Spleen (tissue), 11 donors: ENCODE measurements around the gene ACOT13. TPM values are rescaled to one million over a fixed set of nuclear protein-coding genes. Genes with fewer than 3 reads are reported as not detected.
A peak's percentile ranks its signal among the peaks of the same experiment; 100 is the strongest.

Experiments
- DNase-seq: peaks from one replicate; pipeline ENCODE4 v3.0.0-alpha.2; 2020
- H3K27ac ChIP-seq, 8 donors: fragments of 200-600 bp; sonication (generic) in 7 of 8; 1 replicate in 4 of 8; 2 replicates in 4 of 8; pipeline versions ENCODE4 v1.5.0 to v1.8.0; 2016 to 2021; ENCODE audit warnings: inconsistent platforms in 4 of 8, mild to moderate bottlenecking in 4 of 8, moderate library complexity in 1 of 8
- H3K27me3 ChIP-seq, 7 donors: fragments of 200-600 bp; sonication (generic) in 6 of 7; replicated peaks in 1 of 7; 1 replicate in 4 of 7; 2 replicates in 3 of 7; pipeline versions ENCODE4 v1.5.0 to v1.8.0; 2016 to 2021; ENCODE audit warnings: inconsistent platforms in 3 of 7, mild to moderate bottlenecking in 1 of 7
- H3K36me3 ChIP-seq, 6 donors: fragments of 200-600 bp; sonication (generic) in 5 of 6; 1 replicate in 4 of 6; 2 replicates in 2 of 6; pipeline versions ENCODE4 v1.5.0 to v1.8.0; 2016 to 2021; ENCODE audit warnings: inconsistent platforms in 2 of 6
- H3K4me1 ChIP-seq, 6 donors: fragments of 200-600 bp; sonication (generic) in 5 of 6; 1 replicate in 3 of 6; 2 replicates in 3 of 6; pipeline versions ENCODE4 v1.5.0 to v1.8.0; 2016 to 2021; ENCODE audit warnings: inconsistent platforms in 3 of 6
- H3K4me3 ChIP-seq, 8 donors: fragments of 200-600 bp; sonication (generic) in 7 of 8; 1 replicate in 4 of 8; 2 replicates in 4 of 8; pipeline versions ENCODE4 v1.5.0 to v1.8.0; 2016 to 2021; ENCODE audit warnings: inconsistent platforms in 4 of 8, mild to moderate bottlenecking in 4 of 8, moderate library complexity in 2 of 8
- H3K9me3 ChIP-seq, 8 donors: fragments of 200-600 bp; sonication (generic) in 7 of 8; 1 replicate in 4 of 8; 2 replicates in 4 of 8; pipeline versions ENCODE4 v1.5.0 to v1.8.0; 2016 to 2021; ENCODE audit warnings: inconsistent platforms in 4 of 8
- CTCF ChIP-seq, 11 experiments: fragments of 200-600 bp in 7 of 11; fragments of 450-650 bp in 4 of 11; sonication (generic) in 4 of 11; IDR thresholded peaks in 8 of 11; conservative IDR thresholded peaks in 3 of 11; 1 replicate in 7 of 11; 2 replicates in 4 of 11; pipeline versions ENCODE4 v1.4.0 to v1.8.0; 2016 to 2021; ENCODE audit warnings: antibody characterized with exemption in 11 of 11, inconsistent platforms in 4 of 11, mild to moderate bottlenecking in 1 of 11
- POLR2A ChIP-seq, 3 donors: fragments of 450-650 bp; IDR thresholded peaks; one replicate each; pipeline ENCODE4 v1.5.1; 2017; ENCODE audit warnings: antibody characterized with exemption in 3 of 3, mild to moderate bottlenecking in 1 of 3
- POLR2AphosphoS5 ChIP-seq, 3 donors: sonication (generic); formaldehyde crosslinking; IDR thresholded peaks; one replicate each; pipeline ENCODE4 v1.5.1; 2017; ENCODE audit warnings: antibody characterized with exemption in 3 of 3
- WGBS, 5 donors: extraction: QIAGEN DNeasy Blood & Tissue Kit in 3 of 5; methylation state at CpG; one replicate each; pipeline versions ENCODE4 v1.1.5 to v1.1.7; 2013 to 2018; 5-methylcytosine and 5-hydroxymethylcytosine counted together
- intact Hi-C: fragments of 100-400 bp; cut with DNase I; formaldehyde crosslinking; loops from one replicate; pipeline ENCODE4 v1.15.0; 2023; ENCODE audit warnings: low total_unique reads
- polyA plus RNA-seq, 3 donors: library from polyadenylated mRNA; stranded (reverse); fragments of 200-250 nt; gene quantifications; one replicate each; pipeline ENCODE4 v1.2.1, GENCODE V29; 2013
- total RNA-seq, 7 donors: library from RNA; depleted of rRNA in 3 of 7; stranded (reverse); fragments of >200 nt in 3 of 7; fragmentation: NEBNext Ultra II Directional in 4 of 7; extraction: Animal tissue kit (Norgen Biotek cat#: 25700) in 4 of 7; gene quantifications; one replicate each; pipeline versions ENCODE4 v1.1.0 to v1.2.1, GENCODE V29; 2016 to 2021
- donor health status: healthy with polysubstance abuse.
- donor health status: DM: no; HTN: no; CAD: no; lungs with moderate emphysema.
- donor health status: DM: no; HTN: no; CAD: no.
- donor health status: Bipolar disorder and iron deficiency.
- donor health status: healthy.
- donor health status: DM: no; HTN: no; CAD: no.
- donor health status: DM: yes; HTN: yes; CAD: no.

Gene ACOT13
- total and polyA plus RNA-seq, 10 donors: 3.5 to 18.6 (median 12.7) TPM

GRCh38 chr6:24719125-24719971 is 52.5 kb downstream of the ACOT13 start, which contains the start of gene C6orf62:
C6orf62 (minus strand) TSS chr6:24719154; CDS start chr6:24718668, 486 bp downstream.
- intact Hi-C loops: no loop called here
- WGBS, 5 donors: 0 to 2% (median 0%) methylated on average over 25 of the region's 25 CpGs
- DNase-seq: peak; percentile 84

GRCh38 chr6:24720131-24720603 is 53.3 kb downstream of the ACOT13 start:
- 0 to 1% (median 0%) methylated on average over 18 to 39 of the region's 39 CpGs for WGBS, 5 donors
- TF ChIP-seq CTCF (IDR thresholded peaks at IDR 0.05 in 8 of 11, conservative IDR thresholded peaks at IDR 0.05 in 3 of 11): no peak
- TF ChIP-seq POLR2A (IDR thresholded peaks at IDR 0.05): peak in 1 of 3 donors; percentile 24
- peaks cover 0 to 37% (median 17%) of the 10 kb centered on the region in 6 donors for H3K36me3 ChIP-seq
- peak overlapping the region; percentile 49 to 83 (median 70) for H3K4me3 ChIP-seq
- peak overlapping the region; percentile 98 to 100 (median 100) for H3K27ac ChIP-seq
- peak; percentile 95 for DNase-seq
- intact Hi-C loops: loop anchor here (10.0 kb wide), 1 partner anchor 55 kb away; the partner anchor contains the start of gene GMNN
- no peaks in the 10 kb centered on the region for H3K9me3 ChIP-seq
- H3K27me3 ChIP-seq: no peaks in the 10 kb centered on the region
- peaks cover 26 to 55% (median 50%) of the 10 kb centered on the region in 6 donors for H3K4me1 ChIP-seq

More at GRCh38 chr6:24719125-24719971, 52.5 kb downstream of the ACOT13 start, which contains the start of gene C6orf62:
- Histone ChIP-seq H3K27me3 (no peaks in the 10 kb centered on the region), H3K27ac (peak within 1 kb of the TSS; percentile 98 to 100 (median 100)), H3K36me3 (peaks cover 0 to 45% (median 25%) of the 10 kb centered on the region in 6 donors), H3K9me3 (no peaks in the 10 kb centered on the region), H3K4me1 (peaks cover 34 to 63% (median 59%) of the 10 kb centered on the region in 6 donors), H3K4me3 (peak within 1 kb of the TSS; percentile 49 to 83 (median 70))
- no peak for TF ChIP-seq POLR2A (IDR thresholded peaks at IDR 0.05)
- no peak for TF ChIP-seq CTCF (IDR thresholded peaks at IDR 0.05 in 8 of 11, conservative IDR thresholded peaks at IDR 0.05 in 3 of 11)
- peak in 2 of 3 donors; percentile 25 to 51 for TF ChIP-seq POLR2AphosphoS5 (IDR thresholded peaks at IDR 0.05)

- Histone ChIP-seq H3K27ac (peak overlapping the region; percentile 98 to 100 (median 100)), H3K4me1 (peaks cover 21 to 48% (median 44%) of the 10 kb centered on the region in 6 donors), H3K9me3 (no peaks in the 10 kb centered on the region), H3K27me3 (no peaks in the 10 kb centered on the region), H3K4me3 (peak overlapping the region; percentile 56 to 83 (median 70)), H3K36me3 (peaks cover 0 to 30% (median 11%) of the 10 kb centered on the region in 6 donors)
- peak; percentile 100 for DNase-seq
- intact Hi-C loops: loop anchor here (10.0 kb wide), 1 partner anchor 54 kb away; the partner anchor contains the start of gene GMNN
- WGBS, 5 donors: 0 to 1% (median 0%) methylated on average over 59 to 60 of the region's 60 CpGs
- TF ChIP-seq POLR2AphosphoS5 (IDR thresholded peaks at IDR 0.05) (peak; percentile 99 to 100 (median 100)), CTCF (IDR thresholded peaks at IDR 0.05 in 8 of 11, conservative IDR thresholded peaks at IDR 0.05 in 3 of 11) (peak in 3 of 11 experiments; percentile 5 to 29 (median 26)), POLR2A (IDR thresholded peaks at IDR 0.05) (peak; percentile 96 to 99 (median 98))
Measured at GRCh38 chr6:24720604-24721460, 54.0 kb downstream of the ACOT13 start.
